ENCODE measurements around the gene EYA4. TPM values are rescaled to one million over a fixed set of nuclear protein-coding genes. Genes with fewer than 3 reads are reported as not detected.

EYA4 gene
- total RNA-seq, 1 experiment from 2014 or later: not detected

- intact Hi-C loops (cut with micrococcal nuclease): no loop called here
These were observed 191.1 kb downstream of the EYA4 start for GRCh38 chr6:133432021-133432989.

DNA sequence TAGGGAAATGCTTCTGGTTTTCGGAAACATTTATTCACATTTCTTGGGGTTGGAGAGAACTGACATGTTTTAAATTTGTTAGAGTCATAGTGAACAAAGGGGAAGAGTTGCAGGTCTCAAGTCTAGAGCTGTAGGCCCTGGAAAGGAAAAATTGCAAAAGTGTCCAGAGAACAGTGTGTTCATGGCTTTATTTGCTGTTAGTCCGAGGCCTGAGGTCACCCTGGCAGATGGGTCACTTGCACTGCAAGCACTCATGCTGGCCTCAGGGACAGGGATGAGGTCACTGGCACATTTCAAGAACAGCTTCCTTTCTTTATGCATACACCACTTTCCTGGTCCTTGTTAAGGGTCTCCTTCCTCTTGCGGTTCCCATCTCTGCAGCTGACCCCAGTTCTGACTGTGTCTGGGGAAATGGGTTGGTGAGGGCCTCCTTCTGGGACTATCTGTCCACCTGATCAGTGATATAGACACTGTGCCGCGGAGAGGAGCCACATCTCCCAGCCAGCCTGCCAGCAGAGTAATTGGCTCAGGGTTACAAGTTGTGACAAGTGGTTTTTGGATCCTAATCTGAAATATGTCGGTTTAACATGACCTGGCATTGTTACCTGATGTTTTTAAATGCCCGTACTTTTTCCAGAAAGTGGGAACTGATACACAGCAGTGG is 194.0 kb downstream of the EYA4 start:
- Mint-ChIP-seq H3K9me3 (ENCODE audit: unreplicated experiment) (no peaks in the 10 kb centered on the region), H3K4me1 (ENCODE audit: insufficient read depth, unreplicated experiment) (no peaks in the 10 kb centered on the region), H3K27me3 (ENCODE audit: insufficient read depth, unreplicated experiment) (peaks cover 99% of the 10 kb centered on the region), H3K36me3 (ENCODE audit: insufficient read depth, unreplicated experiment) (no peaks in the 10 kb centered on the region), H3K27ac (ENCODE audit: low read depth, unreplicated experiment) (no peak overlapping the region), H3K4me3 (ENCODE audit: unreplicated experiment) (no peak overlapping the region)
- no peak for DNase-seq (ENCODE audit: unreplicated experiment)
- POLR2A ChIA-PET: no interaction called here
- CTCF ChIA-PET: no interaction called here
- TF ChIP-seq CTCF (IDR thresholded peaks at IDR 0.05; ENCODE audit: unreplicated experiment): no peak
- BruUV-seq (replicated peaks): no TSS peak
- intact Hi-C loops (cut with micrococcal nuclease): no loop called here

More at GRCh38 chr6:133432021-133432989, 191.1 kb downstream of the EYA4 start:
- H3K4me1 Mint-ChIP-seq (ENCODE audit: insufficient read depth, unreplicated experiment): no peaks in the 10 kb centered on the region
- TF ChIP-seq CTCF (IDR thresholded peaks at IDR 0.05; ENCODE audit: unreplicated experiment): no peak
- H3K27me3 Mint-ChIP-seq (ENCODE audit: insufficient read depth, unreplicated experiment): peaks cover 96% of the 10 kb centered on the region
- no peak overlapping the region for H3K4me3 Mint-ChIP-seq (ENCODE audit: unreplicated experiment)
- no peaks in the 10 kb centered on the region for H3K9me3 Mint-ChIP-seq (ENCODE audit: unreplicated experiment)
- no peak for DNase-seq (ENCODE audit: unreplicated experiment)
- ChIA-PET POLR2A (no interaction called here), CTCF (interaction anchor here (0.7 kb wide), 2 partner anchors 99 to 267 kb away, joined by 3 read pairs; no protein-coding TSS in a partner anchor)
- no TSS peak for BruUV-seq (replicated peaks)
- H3K36me3 Mint-ChIP-seq (ENCODE audit: insufficient read depth, unreplicated experiment): no peaks in the 10 kb centered on the region
- no peak overlapping the region for H3K27ac Mint-ChIP-seq (ENCODE audit: low read depth, unreplicated experiment)

DNA sequence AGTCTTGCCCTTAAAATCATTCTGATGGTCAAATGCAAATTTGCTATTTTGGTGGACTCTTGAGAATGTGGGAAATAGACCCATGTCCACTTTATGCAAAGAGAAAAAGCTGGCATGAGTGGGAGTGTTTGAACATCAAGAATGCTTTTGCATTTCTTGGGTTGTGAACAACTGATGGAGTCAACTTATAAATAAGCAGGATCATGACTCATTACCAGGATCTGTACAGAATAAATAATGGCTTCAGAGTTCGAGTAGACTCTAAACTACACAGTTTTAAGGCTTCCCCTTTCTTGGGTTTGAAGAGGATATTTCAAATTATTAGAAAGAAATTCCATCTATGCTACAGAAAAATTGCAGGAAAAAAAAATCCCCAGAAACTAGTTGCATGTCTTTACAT is 195.5 kb downstream of the EYA4 start:
- Mint-ChIP-seq H3K27ac (ENCODE audit: low read depth, unreplicated experiment) (no peak overlapping the region), H3K4me3 (ENCODE audit: unreplicated experiment) (no peak overlapping the region), H3K9me3 (ENCODE audit: unreplicated experiment) (no peaks in the 10 kb centered on the region), H3K36me3 (ENCODE audit: insufficient read depth, unreplicated experiment) (no peaks in the 10 kb centered on the region), H3K4me1 (ENCODE audit: insufficient read depth, unreplicated experiment) (no peaks in the 10 kb centered on the region), H3K27me3 (ENCODE audit: insufficient read depth, unreplicated experiment) (peaks cover 99% of the 10 kb centered on the region)
- intact Hi-C loops (cut with micrococcal nuclease): no loop called here
- ChIA-PET POLR2A (no interaction called here), CTCF (interaction anchor here (0.7 kb wide), 1 partner anchor 1637 kb away, joined by 4 read pairs; no protein-coding TSS in a partner anchor)
- DNase-seq (ENCODE audit: unreplicated experiment): no peak
- no peak for TF ChIP-seq CTCF (IDR thresholded peaks at IDR 0.05; ENCODE audit: unreplicated experiment)
- BruUV-seq (replicated peaks): no TSS peak

DNA sequence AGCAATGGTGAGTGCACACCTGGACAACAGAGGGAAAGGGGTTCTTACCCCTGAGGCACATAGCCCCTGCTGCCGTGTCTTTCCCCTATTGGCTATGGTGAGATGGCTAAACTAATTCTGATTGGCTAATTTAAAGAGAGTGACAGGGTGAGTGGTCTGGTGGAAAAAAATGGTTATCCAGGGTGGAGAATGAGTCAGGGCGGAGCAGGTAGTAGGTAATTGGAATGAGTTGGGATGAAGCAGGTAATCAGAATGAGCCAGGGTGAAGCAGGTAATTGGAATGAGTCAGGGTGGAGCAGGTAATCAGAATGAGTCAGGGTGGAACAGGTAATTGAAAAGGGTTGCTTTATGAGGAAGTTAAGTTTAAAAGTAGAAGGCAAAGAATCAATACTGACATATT is 200.3 kb downstream of the EYA4 start:
- POLR2A ChIA-PET: no interaction called here
- TF ChIP-seq CTCF (IDR thresholded peaks at IDR 0.05; ENCODE audit: unreplicated experiment): no peak
- no peak overlapping the region for H3K4me3 Mint-ChIP-seq (ENCODE audit: unreplicated experiment)
- H3K9me3 Mint-ChIP-seq (ENCODE audit: unreplicated experiment): no peaks in the 10 kb centered on the region
- H3K4me1 Mint-ChIP-seq (ENCODE audit: insufficient read depth, unreplicated experiment): no peaks in the 10 kb centered on the region
- CTCF ChIA-PET: no interaction called here
- BruUV-seq (replicated peaks): no TSS peak
- DNase-seq (ENCODE audit: unreplicated experiment): no peak
- H3K27ac Mint-ChIP-seq (ENCODE audit: low read depth, unreplicated experiment): no peak overlapping the region
- intact Hi-C loops (cut with micrococcal nuclease): no loop called here
- H3K27me3 Mint-ChIP-seq (ENCODE audit: insufficient read depth, unreplicated experiment): peaks cover 97% of the 10 kb centered on the region
- H3K36me3 Mint-ChIP-seq (ENCODE audit: insufficient read depth, unreplicated experiment): no peaks in the 10 kb centered on the region
